IMR-90 (cell line): ENCODE data around the gene OR10H1.
"Not testable (repeated sequence)": the region's sequence is repeated elsewhere in the genome, so short reads cannot be mapped to it uniquely, and the experiment has no call there.

Source experiments
- CEBPB ChIP-seq: IDR thresholded peaks from 2 replicates; pipeline ENCODE4 v1.6.1; 2012; ENCODE audit warnings: low read depth, low read length, improper control_type of control experiment
- POLR2A ChIP-seq: IDR thresholded peaks from 2 replicates; pipeline ENCODE4 v1.6.1; 2012; ENCODE audit warnings: mild to moderate bottlenecking, low read depth, low read length
- RAD21 ChIP-seq: IDR thresholded peaks from 2 replicates; pipeline ENCODE4 v1.6.1; 2012; ENCODE audit warnings: low read length, improper control_type of control experiment
- RCOR1 ChIP-seq: IDR thresholded peaks from 2 replicates; pipeline ENCODE4 v1.6.1; 2012; ENCODE audit warnings: mild to moderate bottlenecking, low read length, improper control_type of control experiment; ENCODE audit not compliant: insufficient replicate concordance
- SMC3 ChIP-seq: fragments of 150-350 bp; IDR thresholded peaks from 2 replicates; pipeline ENCODE4 v1.6.1; 2016; ENCODE audit warnings: low read depth, mild to moderate bottlenecking, antibody characterized with exemption, low read length, moderate library complexity
- TF ChIP-seq, protein P1 (sequence below): conservative IDR thresholded peaks from 2 replicates; pipeline ENCODE4 v1.5.1; 2012; ENCODE audit warnings: mild to moderate bottlenecking, low read depth, low read length, improper control_type of control experiment

DNA sequence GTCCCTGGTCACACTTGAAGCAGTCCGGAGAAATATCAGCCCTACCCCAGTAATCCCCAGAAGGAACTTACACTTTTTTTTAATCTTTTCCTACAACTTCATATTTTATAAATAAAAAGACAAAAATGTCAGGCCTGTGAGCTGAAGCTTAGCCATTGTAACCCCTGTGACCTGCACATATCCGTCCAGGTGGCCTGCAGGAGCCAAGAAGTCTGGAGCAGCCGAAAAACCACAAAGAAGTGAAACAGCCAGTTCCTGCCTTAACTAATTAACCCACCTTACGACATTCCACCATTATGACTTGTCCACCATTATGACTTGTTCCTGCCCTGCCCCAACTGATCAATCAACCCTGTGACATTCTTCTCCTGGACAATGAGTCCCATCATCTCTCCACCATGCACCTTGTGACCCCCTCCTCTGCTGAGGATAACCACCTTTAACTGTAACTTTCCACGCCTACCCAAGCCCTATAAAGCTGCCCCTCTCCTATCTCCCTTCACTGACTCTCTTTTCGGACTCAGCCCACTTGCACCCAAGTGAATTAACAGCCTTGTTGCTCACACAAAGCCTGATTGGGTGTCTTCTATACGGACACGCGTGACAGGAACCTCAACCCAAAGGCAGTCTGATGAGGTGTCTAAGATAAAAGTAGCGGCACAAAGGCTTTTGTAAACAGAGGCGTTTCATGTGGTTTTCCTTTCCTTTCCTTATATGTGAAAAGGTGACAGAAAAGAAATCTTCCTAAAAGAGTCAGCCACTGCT lies 20.3 kb upstream of the OR10H1 start:
- TF ChIP-seq, protein P1, sequence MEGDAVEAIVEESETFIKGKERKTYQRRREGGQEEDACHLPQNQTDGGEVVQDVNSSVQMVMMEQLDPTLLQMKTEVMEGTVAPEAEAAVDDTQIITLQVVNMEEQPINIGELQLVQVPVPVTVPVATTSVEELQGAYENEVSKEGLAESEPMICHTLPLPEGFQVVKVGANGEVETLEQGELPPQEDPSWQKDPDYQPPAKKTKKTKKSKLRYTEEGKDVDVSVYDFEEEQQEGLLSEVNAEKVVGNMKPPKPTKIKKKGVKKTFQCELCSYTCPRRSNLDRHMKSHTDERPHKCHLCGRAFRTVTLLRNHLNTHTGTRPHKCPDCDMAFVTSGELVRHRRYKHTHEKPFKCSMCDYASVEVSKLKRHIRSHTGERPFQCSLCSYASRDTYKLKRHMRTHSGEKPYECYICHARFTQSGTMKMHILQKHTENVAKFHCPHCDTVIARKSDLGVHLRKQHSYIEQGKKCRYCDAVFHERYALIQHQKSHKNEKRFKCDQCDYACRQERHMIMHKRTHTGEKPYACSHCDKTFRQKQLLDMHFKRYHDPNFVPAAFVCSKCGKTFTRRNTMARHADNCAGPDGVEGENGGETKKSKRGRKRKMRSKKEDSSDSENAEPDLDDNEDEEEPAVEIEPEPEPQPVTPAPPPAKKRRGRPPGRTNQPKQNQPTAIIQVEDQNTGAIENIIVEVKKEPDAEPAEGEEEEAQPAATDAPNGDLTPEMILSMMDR = not testable (repeated sequence)
- TF ChIP-seq CEBPB, POLR2A, RAD21, RCOR1, SMC3: not testable (repeated sequence)
